Osteocyte (in vitro differentiated cells): ENCODE data around the gene ALG11. TPM values are rescaled to one million over a fixed set of nuclear protein-coding genes. Genes with fewer than 3 reads are reported as not detected.

Experiments used
- DNase-seq: peaks from one replicate; pipeline ENCODE4 v3.0.0; 2021; ENCODE audit warnings: mixed read lengths; ENCODE audit not compliant: unreplicated experiment; ENCODE audit errors: extremely low spot score
- H3K27ac Mint-ChIP-seq: one replicate; pipeline ENCODE4 v1.8.0; 2021; ENCODE audit warnings: mild to moderate bottlenecking, mixed read lengths; ENCODE audit not compliant: unreplicated experiment
- H3K27me3 Mint-ChIP-seq: one replicate; pipeline ENCODE4 v1.8.0; 2021; ENCODE audit warnings: mixed read lengths; ENCODE audit not compliant: unreplicated experiment
- H3K36me3 Mint-ChIP-seq: one replicate; pipeline ENCODE4 v1.8.0; 2021; ENCODE audit warnings: mixed read lengths; ENCODE audit not compliant: unreplicated experiment
- H3K4me1 Mint-ChIP-seq: one replicate; pipeline ENCODE4 v1.8.0; 2021; ENCODE audit warnings: mixed read lengths; ENCODE audit not compliant: unreplicated experiment
- H3K4me3 Mint-ChIP-seq: one replicate; pipeline ENCODE4 v1.8.0; 2021; ENCODE audit warnings: mild to moderate bottlenecking, moderate library complexity, mixed read lengths; ENCODE audit not compliant: unreplicated experiment
- H3K9me3 Mint-ChIP-seq: one replicate; pipeline ENCODE4 v1.8.0; 2021; ENCODE audit warnings: mixed read lengths; ENCODE audit not compliant: unreplicated experiment
- CTCF ChIP-seq: fragments of 200-600 bp; sonication (generic); IDR thresholded peaks from 2 replicates; pipeline ENCODE4 v1.5.0; 2021; ENCODE audit warnings: antibody characterized with exemption, mild to moderate bottlenecking, moderate library complexity
- total RNA-seq: library from RNA; stranded (reverse); gene quantifications from 2 replicates; pipeline ENCODE4 v1.2.1, GENCODE V29; 2021

The ALG11 gene
- total RNA-seq, 1 donor from 2014 or later = 41.9 TPM

- Mint-ChIP-seq H3K4me1 (peaks cover 4% of the 10 kb centered on the region), H3K27me3 (peaks cover 2% of the 10 kb centered on the region), H3K27ac (no peak overlapping the region), H3K36me3 (no peaks in the 10 kb centered on the region), H3K9me3 (no peaks in the 10 kb centered on the region), H3K4me3 (no peak overlapping the region)
- DNase-seq = no peak
- no peak for TF ChIP-seq CTCF
These were observed 18.5 kb upstream of the ALG11 start for GRCh38 chr13:51993713-51994112.

- Mint-ChIP-seq H3K4me3 (no peak overlapping the region), H3K4me1 (peaks cover 6% of the 10 kb centered on the region), H3K27ac (no peak overlapping the region), H3K27me3 (peaks cover 2% of the 10 kb centered on the region), H3K9me3 (no peaks in the 10 kb centered on the region), H3K36me3 (no peaks in the 10 kb centered on the region)
- no peak for TF ChIP-seq CTCF
- no peak for DNase-seq
These were observed 16.3 kb upstream of the ALG11 start for GRCh38 chr13:51995677-51996551.

GRCh38 chr13:51996641-51997040 is 15.6 kb upstream of the ALG11 start:
- DNase-seq = no peak
- peaks cover 2% of the 10 kb centered on the region for H3K27me3 Mint-ChIP-seq
- H3K9me3 Mint-ChIP-seq = no peaks in the 10 kb centered on the region
- H3K36me3 Mint-ChIP-seq = no peaks in the 10 kb centered on the region
- H3K4me1 Mint-ChIP-seq = peaks cover 6% of the 10 kb centered on the region
- no peak overlapping the region for H3K27ac Mint-ChIP-seq
- H3K4me3 Mint-ChIP-seq = no peak overlapping the region
- no peak for TF ChIP-seq CTCF

- peaks cover 2% of the 10 kb centered on the region for H3K27me3 Mint-ChIP-seq
- H3K9me3 Mint-ChIP-seq = no peaks in the 10 kb centered on the region
- no peak overlapping the region for H3K27ac Mint-ChIP-seq
- no peak overlapping the region for H3K4me3 Mint-ChIP-seq
- no peak for DNase-seq
- H3K4me1 Mint-ChIP-seq = peaks cover 6% of the 10 kb centered on the region
- TF ChIP-seq CTCF = no peak
- no peaks in the 10 kb centered on the region for H3K36me3 Mint-ChIP-seq
These were observed 15.0 kb upstream of the ALG11 start for GRCh38 chr13:51997186-51997585.

GRCh38 chr13:51997641-51998330 is 14.4 kb upstream of the ALG11 start:
- peaks cover 6% of the 10 kb centered on the region for H3K4me1 Mint-ChIP-seq
- DNase-seq = no peak
- H3K9me3 Mint-ChIP-seq = no peaks in the 10 kb centered on the region
- no peak overlapping the region for H3K27ac Mint-ChIP-seq
- H3K36me3 Mint-ChIP-seq = no peaks in the 10 kb centered on the region
- peaks cover 2% of the 10 kb centered on the region for H3K27me3 Mint-ChIP-seq
- no peak for TF ChIP-seq CTCF
- H3K4me3 Mint-ChIP-seq = no peak overlapping the region
